ENCODE results near the gene MYLK4.
"Not testable (repeated sequence)": the region's sequence is repeated elsewhere in the genome, so short reads cannot be mapped to it uniquely, and the experiment has no call there.

GRCh38 chr6:2762868-2763267, 12.1 kb upstream of the MYLK4 start:
- TF ChIP-seq CTCF (IDR thresholded peaks at IDR 0.05; ENCODE audit: low read depth, low read length, missing input control); GABPA (IDR thresholded peaks at IDR 0.05 in 1 of 2, conservative IDR thresholded peaks at IDR 0.05 in 1 of 2); YY1 (IDR thresholded peaks at IDR 0.05); FOXA1 (IDR thresholded peaks at IDR 0.05); TAF1 (conservative IDR thresholded peaks at IDR 0.05); EGR1 (IDR thresholded peaks at IDR 0.05; ENCODE audit: low read depth in 2 of 2); SP1 (IDR thresholded peaks at IDR 0.05); JUND (IDR thresholded peaks at IDR 0.05); RAD21 (IDR thresholded peaks at IDR 0.05); FOXA2 (IDR thresholded peaks at IDR 0.05): not testable (repeated sequence)
- TF ChIP-seq, protein P1, sequence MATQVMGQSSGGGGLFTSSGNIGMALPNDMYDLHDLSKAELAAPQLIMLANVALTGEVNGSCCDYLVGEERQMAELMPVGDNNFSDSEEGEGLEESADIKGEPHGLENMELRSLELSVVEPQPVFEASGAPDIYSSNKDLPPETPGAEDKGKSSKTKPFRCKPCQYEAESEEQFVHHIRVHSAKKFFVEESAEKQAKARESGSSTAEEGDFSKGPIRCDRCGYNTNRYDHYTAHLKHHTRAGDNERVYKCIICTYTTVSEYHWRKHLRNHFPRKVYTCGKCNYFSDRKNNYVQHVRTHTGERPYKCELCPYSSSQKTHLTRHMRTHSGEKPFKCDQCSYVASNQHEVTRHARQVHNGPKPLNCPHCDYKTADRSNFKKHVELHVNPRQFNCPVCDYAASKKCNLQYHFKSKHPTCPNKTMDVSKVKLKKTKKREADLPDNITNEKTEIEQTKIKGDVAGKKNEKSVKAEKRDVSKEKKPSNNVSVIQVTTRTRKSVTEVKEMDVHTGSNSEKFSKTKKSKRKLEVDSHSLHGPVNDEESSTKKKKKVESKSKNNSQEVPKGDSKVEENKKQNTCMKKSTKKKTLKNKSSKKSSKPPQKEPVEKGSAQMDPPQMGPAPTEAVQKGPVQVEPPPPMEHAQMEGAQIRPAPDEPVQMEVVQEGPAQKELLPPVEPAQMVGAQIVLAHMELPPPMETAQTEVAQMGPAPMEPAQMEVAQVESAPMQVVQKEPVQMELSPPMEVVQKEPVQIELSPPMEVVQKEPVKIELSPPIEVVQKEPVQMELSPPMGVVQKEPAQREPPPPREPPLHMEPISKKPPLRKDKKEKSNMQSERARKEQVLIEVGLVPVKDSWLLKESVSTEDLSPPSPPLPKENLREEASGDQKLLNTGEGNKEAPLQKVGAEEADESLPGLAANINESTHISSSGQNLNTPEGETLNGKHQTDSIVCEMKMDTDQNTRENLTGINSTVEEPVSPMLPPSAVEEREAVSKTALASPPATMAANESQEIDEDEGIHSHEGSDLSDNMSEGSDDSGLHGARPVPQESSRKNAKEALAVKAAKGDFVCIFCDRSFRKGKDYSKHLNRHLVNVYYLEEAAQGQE (IDR thresholded peaks at IDR 0.05), result not testable (repeated sequence)
- TF ChIP-seq, protein P2, sequence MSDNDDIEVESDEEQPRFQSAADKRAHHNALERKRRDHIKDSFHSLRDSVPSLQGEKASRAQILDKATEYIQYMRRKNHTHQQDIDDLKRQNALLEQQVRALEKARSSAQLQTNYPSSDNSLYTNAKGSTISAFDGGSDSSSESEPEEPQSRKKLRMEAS (IDR thresholded peaks at IDR 0.05), result not testable (repeated sequence)
- TF ChIP-seq, protein P3, sequence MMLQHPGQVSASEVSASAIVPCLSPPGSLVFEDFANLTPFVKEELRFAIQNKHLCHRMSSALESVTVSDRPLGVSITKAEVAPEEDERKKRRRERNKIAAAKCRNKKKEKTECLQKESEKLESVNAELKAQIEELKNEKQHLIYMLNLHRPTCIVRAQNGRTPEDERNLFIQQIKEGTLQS (IDR thresholded peaks at IDR 0.05), result not testable (repeated sequence)
- TF ChIP-seq, protein P4, sequence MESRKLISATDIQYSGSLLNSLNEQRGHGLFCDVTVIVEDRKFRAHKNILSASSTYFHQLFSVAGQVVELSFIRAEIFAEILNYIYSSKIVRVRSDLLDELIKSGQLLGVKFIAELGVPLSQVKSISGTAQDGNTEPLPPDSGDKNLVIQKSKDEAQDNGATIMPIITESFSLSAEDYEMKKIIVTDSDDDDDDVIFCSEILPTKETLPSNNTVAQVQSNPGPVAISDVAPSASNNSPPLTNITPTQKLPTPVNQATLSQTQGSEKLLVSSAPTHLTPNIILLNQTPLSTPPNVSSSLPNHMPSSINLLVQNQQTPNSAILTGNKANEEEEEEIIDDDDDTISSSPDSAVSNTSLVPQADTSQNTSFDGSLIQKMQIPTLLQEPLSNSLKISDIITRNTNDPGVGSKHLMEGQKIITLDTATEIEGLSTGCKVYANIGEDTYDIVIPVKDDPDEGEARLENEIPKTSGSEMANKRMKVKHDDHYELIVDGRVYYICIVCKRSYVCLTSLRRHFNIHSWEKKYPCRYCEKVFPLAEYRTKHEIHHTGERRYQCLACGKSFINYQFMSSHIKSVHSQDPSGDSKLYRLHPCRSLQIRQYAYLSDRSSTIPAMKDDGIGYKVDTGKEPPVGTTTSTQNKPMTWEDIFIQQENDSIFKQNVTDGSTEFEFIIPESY (IDR thresholded peaks at IDR 0.05), result not testable (repeated sequence)
